ENCODE data around the gene CORO6.

CORO6 gene

DNA sequence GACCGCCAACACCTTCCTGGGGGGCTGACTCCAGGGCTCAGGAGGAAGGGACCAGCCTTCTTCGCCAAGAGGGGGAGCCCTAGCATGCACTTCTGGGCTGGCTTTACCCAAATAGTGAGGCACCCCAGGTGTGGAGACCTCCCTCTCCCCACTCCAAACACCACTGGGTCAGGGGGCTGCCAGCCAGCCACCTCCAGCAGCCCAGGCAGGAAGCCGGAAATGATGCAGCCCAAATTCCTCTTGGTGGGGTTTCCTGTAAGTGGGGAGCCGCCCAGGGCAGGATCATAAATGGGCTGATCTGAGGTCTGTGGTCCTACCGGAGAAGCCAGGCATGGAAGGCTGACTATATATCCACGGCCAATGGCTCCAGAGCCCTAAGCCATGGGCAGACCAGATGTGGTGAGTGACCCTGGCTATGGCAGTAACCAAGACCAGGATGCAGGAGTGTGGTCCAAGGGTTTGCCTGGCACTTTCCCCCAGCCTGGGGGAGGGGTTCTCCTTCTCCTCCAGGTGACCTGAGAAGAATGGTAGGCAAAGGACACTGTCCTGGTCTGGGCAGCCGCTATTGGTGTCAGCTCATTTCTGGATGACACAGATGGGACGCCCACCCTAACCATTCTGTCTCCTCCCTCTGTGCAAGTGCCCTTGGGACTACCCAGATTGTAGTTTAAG, 37.5 kb downstream of the CORO6 start:
- Histone ChIP-seq H3F3A (ENCODE audit: low read depth) (no peaks in the 10 kb centered on the region), H3K4me1 (ENCODE audit: insufficient read depth, low read length, poor library complexity, severe bottlenecking) (peaks cover 49% of the 10 kb centered on the region), H3K36me3 (ENCODE audit: insufficient read depth, low read length) (peaks cover 14% of the 10 kb centered on the region; the same call in 1 of the 2 replicates), H3K4me2 (ENCODE audit: low read depth, low read length, poor library complexity, severe bottlenecking) (peak overlapping the region; percentile 43), H2AFZ (ENCODE audit: low read length) (no peak overlapping the region), H3K4me3 (ENCODE audit: low read length, poor library complexity, severe bottlenecking) (no peak overlapping the region), H3K9me2 (replicated peaks; ENCODE audit: low read depth, low read length) (no peaks in the 10 kb centered on the region), H3K27me3 (ENCODE audit: insufficient read depth, low read length, poor library complexity, severe bottlenecking) (no peaks in the 10 kb centered on the region), H4K20me1 (ENCODE audit: insufficient read depth, low read length, poor library complexity, severe bottlenecking) (peaks cover 48% of the 10 kb centered on the region), H3K9me3 (ENCODE audit: insufficient read depth, low read depth, low read length) (no peaks in the 10 kb centered on the region), H3K9ac (ENCODE audit: low read depth, low read length, poor library complexity, severe bottlenecking) (peak overlapping the region; percentile 83), H3K79me2 (ENCODE audit: insufficient read depth, low read length) (peaks cover 65% of the 10 kb centered on the region)
- TF ChIP-seq EZH2phosphoT487 (IDR thresholded peaks at IDR 0.05; ENCODE audit: borderline replicate concordance) = no peak
- TF ChIP-seq, protein P1, sequence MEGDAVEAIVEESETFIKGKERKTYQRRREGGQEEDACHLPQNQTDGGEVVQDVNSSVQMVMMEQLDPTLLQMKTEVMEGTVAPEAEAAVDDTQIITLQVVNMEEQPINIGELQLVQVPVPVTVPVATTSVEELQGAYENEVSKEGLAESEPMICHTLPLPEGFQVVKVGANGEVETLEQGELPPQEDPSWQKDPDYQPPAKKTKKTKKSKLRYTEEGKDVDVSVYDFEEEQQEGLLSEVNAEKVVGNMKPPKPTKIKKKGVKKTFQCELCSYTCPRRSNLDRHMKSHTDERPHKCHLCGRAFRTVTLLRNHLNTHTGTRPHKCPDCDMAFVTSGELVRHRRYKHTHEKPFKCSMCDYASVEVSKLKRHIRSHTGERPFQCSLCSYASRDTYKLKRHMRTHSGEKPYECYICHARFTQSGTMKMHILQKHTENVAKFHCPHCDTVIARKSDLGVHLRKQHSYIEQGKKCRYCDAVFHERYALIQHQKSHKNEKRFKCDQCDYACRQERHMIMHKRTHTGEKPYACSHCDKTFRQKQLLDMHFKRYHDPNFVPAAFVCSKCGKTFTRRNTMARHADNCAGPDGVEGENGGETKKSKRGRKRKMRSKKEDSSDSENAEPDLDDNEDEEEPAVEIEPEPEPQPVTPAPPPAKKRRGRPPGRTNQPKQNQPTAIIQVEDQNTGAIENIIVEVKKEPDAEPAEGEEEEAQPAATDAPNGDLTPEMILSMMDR (conservative IDR thresholded peaks at IDR 0.05; ENCODE audit: low read length) = peak; percentile 52

DNA sequence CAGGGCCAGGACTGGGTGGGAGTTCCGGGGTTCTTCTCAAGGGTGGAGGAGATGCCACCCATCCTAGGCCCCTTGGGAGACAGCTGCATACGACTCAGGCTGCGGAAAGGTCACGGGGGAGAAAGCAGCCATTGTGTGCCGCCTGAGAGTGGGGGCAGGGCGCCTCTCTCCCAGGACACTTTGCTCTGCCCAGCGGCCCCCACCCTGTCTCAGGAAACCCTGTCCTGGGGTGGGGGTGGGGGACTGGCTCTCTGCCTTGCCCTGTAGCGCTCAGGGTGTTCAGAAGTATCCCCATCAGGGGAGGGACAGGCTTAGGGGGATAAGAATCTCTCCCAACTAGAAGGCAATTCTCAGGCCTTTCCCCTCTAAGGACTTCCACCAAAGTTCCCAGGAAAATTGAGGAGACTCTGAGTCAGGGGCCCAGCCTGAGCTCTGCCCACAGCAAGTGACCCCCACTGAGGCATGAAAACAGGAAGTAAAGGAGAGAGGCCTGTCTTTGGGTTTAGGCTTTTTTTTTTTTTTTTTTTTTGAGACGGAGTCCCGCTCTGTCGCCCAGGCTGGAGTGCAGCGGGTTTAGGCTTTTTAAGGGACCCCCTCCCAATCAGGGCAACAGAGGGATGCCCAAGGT, 38.1 kb downstream of the CORO6 start:
- H3K79me2 ChIP-seq (ENCODE audit: insufficient read depth, low read length) = peaks cover 60% of the 10 kb centered on the region
- no peak overlapping the region for H3K4me3 ChIP-seq (ENCODE audit: low read length, poor library complexity, severe bottlenecking)
- H3K4me2 ChIP-seq (ENCODE audit: low read depth, low read length, poor library complexity, severe bottlenecking) = peak overlapping the region; percentile 43
- no peaks in the 10 kb centered on the region for H3K9me2 ChIP-seq (replicated peaks; ENCODE audit: low read depth, low read length)
- no peaks in the 10 kb centered on the region for H3K27me3 ChIP-seq (ENCODE audit: insufficient read depth, low read length, poor library complexity, severe bottlenecking)
- H4K20me1 ChIP-seq (ENCODE audit: insufficient read depth, low read length, poor library complexity, severe bottlenecking) = peaks cover 51% of the 10 kb centered on the region
- no peak for TF ChIP-seq EZH2phosphoT487 (IDR thresholded peaks at IDR 0.05; ENCODE audit: borderline replicate concordance)
- TF ChIP-seq, protein P1 (conservative IDR thresholded peaks at IDR 0.05; ENCODE audit: low read length) = no peak
- H3K36me3 ChIP-seq (ENCODE audit: insufficient read depth, low read length) = peaks cover 17% of the 10 kb centered on the region; the same call in 1 of the 2 replicates
- H3K4me1 ChIP-seq (ENCODE audit: insufficient read depth, low read length, poor library complexity, severe bottlenecking) = peaks cover 45% of the 10 kb centered on the region
- no peaks in the 10 kb centered on the region for H3K9me3 ChIP-seq (ENCODE audit: insufficient read depth, low read depth, low read length)
- H2AFZ ChIP-seq (ENCODE audit: low read length) = no peak overlapping the region
- H3K9ac ChIP-seq (ENCODE audit: low read depth, low read length, poor library complexity, severe bottlenecking) = no peak overlapping the region
- no peaks in the 10 kb centered on the region for H3F3A ChIP-seq (ENCODE audit: low read depth)

DNA sequence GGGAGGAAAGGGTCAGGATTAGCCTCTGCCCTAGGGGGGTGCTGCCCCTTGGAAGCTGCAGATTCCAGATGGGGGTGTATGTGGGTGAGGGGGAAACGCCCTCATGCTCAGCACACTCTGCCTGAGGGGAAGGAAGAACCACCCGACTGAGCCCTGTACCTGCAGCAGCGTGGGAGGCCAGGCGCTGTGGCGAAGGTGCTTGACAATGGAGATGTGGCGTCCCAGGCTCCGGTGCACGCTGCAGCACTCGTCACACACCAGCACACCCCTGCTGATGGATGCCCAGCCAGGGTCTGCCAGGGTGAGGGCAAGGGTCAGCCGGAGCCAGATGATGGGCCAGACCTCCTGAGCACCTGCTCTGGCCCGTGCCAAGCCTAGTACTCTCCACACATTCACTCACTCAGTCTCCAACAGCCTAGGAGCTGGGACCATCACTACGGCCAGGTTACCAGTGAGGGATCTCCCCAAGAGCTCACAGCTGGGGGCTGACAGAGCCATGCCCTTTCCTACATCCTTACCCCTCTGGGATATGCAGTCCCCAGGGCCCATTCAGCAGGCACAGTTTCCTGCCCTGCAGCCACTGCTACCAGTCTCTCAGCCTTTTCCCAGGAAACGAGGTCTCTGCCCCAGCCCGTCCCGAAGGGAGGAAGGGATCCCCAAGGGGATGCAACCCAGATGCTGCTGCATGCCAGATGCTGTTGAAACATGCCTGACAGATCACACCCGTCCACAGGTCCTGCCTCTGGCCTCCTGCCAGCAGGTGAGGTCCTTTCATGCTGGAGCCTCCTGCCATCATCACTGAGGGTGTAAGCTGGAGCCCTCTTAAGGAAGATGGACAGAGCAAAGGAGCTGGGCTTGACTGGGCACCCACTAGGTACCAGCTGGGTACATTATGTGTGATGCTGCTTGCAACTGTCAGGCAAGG, 39.1 kb downstream of the CORO6 start:
- peaks cover 56% of the 10 kb centered on the region for H3K79me2 ChIP-seq (ENCODE audit: insufficient read depth, low read length)

More for the DNA sequence above, 39.1 kb downstream of the CORO6 start:
- peaks cover 43% of the 10 kb centered on the region for H3K4me1 ChIP-seq (ENCODE audit: insufficient read depth, low read length, poor library complexity, severe bottlenecking)
- H2AFZ ChIP-seq (ENCODE audit: low read length) = no peak overlapping the region
- H3K36me3 ChIP-seq (ENCODE audit: insufficient read depth, low read length) = peaks cover 25% of the 10 kb centered on the region; the same call in 1 of the 2 replicates
- no peaks in the 10 kb centered on the region for H3K9me3 ChIP-seq (ENCODE audit: insufficient read depth, low read depth, low read length)
- H3K4me2 ChIP-seq (ENCODE audit: low read depth, low read length, poor library complexity, severe bottlenecking) = no peak overlapping the region
- no peaks in the 10 kb centered on the region for H3K9me2 ChIP-seq (replicated peaks; ENCODE audit: low read depth, low read length)
- H3K9ac ChIP-seq (ENCODE audit: low read depth, low read length, poor library complexity, severe bottlenecking) = no peak overlapping the region
- no peak overlapping the region for H3K4me3 ChIP-seq (ENCODE audit: low read length, poor library complexity, severe bottlenecking)
- no peaks in the 10 kb centered on the region for H3F3A ChIP-seq (ENCODE audit: low read depth)
- no peak for TF ChIP-seq EZH2phosphoT487 (IDR thresholded peaks at IDR 0.05; ENCODE audit: borderline replicate concordance)
- TF ChIP-seq, protein P1 (conservative IDR thresholded peaks at IDR 0.05; ENCODE audit: low read length) = no peak
- H3K27me3 ChIP-seq (ENCODE audit: insufficient read depth, low read length, poor library complexity, severe bottlenecking) = no peaks in the 10 kb centered on the region
- H4K20me1 ChIP-seq (ENCODE audit: insufficient read depth, low read length, poor library complexity, severe bottlenecking) = peaks cover 52% of the 10 kb centered on the region

Measured in Loucy (cell line).